GM18499 (cell line): ENCODE data around the gene BCO1.

Source experiments
- ATAC-seq: cut with Tn5 transposase; IDR thresholded peaks from one replicate; pipeline ENCODE4 v1.9.1; 2021; ENCODE audit warnings: moderate number of reproducible peaks; ENCODE audit not compliant: insufficient read depth, unreplicated experiment

Gene BCO1

DNA sequence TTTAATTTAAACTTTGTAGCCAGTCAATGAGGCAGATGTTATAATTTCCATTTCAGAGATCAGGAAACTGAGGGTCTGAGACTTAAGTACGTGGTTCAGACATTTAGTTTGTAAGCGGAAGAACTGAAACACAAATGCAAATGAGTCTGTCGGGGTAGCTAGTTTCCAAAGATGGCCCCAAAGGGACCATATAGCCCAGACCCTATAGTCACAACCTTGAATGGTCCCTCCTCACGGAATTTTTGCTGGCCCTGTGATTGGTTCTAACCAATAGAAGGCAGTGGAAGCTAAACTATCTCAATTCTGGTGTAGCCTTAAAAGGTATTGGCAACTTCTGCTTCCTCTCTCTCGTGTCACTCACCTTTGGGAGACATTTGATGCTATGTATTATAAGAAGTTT, 7.5 kb upstream of the BCO1 start:
- ATAC-seq: no peak

DNA sequence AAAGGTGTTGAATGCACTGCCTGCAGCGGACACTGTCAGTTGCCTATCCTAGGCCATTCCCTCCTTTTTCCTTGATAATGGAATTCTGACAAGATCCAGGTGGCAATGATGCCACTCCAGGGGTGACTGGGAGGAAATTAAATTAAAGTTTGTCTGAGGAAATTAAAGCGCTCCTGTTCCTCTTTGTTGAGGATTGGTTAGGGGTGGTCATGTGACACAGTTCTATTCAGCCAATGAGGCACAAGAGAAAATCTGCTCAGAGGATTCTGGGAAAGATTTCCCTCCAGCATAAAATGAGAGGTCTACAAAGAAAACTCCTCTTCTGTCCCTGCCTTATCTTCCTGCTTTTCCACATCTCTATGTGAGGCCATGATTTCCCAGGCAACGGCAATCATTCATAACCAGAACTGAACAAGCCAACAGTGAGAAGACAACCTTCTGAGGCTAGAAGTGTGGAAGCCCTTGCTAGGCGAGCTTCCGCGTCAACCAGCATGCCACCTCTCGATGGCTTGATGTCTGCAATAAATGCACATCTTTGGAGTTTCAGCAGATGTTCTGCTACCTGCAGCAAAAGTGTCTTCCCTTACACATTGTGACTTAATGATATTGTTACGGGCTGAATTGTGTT, 5.6 kb upstream of the BCO1 start:
- ATAC-seq: no peak

DNA sequence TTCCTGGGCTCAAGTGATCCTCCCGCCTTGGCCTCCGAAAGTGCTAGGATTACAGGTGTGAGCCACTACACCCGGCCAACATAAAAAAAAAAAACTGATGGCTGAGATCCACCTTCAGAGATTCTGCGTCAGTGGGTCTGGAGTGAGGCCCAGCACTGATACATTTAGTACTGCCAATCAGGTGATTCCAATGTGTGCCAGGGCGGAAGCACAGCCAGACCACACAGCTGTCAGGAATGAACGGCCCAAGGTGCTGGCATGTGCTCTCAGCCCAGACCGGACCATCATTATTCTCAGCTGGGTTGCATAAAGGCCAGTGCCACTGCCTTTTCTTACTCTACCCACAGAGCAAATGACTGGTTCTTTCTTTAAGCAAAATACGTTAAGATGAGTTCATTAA, 1.2 kb upstream of the BCO1 start:
- no peak for ATAC-seq

DNA sequence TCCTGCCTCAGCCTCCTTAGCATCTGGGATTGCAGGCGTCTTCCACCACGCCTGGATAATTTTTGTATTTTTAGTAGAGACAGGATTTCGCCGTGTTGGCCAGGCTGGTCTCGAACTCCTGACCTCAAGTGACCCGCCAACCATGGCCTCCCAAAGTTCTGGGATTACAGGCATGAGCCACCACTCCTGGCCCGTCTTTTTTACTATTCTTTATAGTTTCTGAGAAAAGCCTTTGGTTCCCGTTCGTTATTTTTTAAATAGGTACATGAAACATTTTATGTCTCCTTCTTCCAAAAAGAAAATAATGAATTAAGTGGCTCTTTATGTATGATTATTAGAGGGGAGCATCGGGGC, 570 bp upstream of the BCO1 start:
- no peak for ATAC-seq

DNA sequence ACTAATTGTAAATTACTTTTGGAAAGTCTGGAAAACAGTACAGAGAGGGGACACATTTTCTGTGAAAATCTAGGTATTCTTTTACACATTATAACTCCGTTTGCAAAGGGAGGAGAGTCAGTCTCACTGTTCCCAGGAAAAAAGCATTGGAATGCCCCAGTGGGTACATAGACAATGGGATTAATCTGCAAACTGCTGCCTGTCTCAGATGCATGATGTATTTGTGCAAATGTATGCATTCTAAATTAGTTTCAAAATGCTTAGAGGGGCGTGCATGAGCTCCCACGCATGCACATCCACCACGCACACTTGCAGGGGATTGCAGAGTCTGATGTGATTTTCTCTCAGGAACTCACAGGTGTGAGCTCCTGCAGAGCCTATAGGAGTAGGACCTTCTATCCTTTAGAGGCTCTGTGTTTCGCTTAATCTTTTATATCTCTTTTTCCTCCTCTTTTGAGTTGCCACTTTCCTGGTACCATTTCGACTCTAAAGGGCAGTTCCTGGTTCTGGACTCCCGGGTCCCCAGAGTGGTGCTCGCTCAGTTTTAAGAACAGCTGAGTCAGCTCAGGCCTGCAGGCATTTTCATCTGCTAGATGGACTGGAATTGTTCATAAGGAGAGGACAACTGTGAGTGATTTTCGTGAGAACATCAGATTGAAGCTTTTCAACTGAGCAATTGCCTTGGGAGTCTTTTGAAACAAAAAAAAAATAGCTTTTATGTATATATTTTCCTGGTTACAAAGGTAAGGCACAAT, 1.1 kb downstream of the BCO1 start:
- no peak for ATAC-seq

DNA sequence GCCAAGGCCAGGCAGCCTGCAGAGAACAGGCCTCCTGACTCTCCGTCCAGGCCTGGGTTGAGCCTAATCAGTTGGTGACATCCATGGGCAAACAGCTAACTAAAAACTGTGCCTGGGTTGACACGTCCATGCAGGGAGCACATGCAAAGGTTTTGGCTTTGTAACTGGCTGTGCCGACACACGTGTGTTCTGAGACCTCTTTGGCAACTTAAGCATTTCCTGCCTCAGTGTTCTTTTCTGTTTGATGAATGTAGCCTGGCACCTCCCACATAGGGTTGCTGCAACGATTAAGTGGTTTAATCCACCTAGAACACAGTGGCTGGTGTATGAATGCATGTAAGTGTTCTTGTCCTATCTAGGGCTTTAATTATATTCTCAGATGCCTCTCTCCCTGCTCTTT, 3.2 kb downstream of the BCO1 start:
- no peak for ATAC-seq

DNA sequence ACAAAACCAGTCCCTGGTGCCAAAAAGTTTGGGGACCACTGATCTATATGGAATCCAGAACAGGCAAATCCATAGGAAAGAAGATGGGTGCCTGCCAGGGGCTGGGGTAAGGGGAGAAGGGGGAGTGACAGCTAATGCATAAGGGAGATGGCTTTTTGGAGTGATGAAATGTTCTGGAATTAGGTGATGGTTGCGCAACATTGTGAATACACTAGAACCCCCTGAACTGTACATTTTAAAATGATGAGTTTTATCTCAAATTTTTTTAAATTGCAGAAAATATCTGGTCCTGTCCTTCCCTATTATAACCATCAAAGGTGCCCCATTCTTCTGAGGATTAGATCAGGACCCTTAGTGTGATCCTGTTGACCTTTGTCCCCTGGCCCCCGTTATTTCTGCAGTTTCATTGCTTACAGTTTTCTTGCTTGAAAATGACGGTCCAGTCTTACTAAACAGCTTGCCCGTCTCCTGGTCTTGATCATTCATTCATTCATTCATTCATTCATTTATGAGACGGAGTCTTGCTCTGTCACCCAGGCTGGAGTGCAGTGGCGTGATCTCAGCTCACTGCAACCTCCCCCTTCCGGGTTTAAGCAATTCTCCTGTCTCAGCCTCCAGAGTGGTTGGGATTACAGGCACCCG, 4.6 kb downstream of the BCO1 start:
- no peak for ATAC-seq

DNA sequence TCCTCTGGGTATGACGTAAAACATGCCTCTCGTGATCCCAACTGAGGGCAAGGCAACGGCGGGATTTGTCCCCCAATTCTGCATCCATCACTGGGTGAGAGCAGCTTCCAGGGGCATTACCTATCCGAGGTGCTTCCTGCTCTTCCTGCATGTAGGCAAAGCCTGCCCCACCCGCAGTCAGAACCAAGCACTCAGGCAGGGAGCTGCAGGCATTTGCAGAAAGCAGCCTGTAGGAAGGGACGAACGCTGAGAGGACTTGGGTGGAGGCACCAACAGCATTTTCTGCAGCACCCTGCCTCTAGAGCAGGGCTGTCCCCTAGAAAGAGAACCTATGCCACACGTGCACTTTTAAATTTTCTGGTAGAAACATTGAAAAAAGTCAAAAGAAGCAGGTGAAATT, 5.5 kb downstream of the BCO1 start:
- ATAC-seq: no peak

DNA sequence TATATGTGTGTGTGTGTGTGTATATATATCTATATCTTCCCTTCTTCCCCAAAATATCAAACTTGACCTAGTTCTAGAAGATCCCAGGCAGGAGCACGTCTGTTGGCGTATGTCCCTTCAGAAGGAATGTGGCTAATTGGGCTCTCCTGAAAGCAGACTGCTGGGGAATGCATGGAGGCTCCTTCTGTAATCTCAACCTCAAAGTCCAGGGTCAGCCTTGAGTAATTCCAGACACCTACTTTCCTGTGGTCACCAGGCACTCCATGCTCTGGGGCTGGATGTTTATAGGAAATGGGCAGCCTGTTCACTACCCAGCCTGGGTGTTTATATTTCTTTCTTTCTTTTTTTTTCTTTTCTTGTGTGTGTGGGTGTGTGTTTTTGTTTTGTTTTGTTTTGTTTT, 13.4 kb downstream of the BCO1 start:
- no peak for ATAC-seq

DNA sequence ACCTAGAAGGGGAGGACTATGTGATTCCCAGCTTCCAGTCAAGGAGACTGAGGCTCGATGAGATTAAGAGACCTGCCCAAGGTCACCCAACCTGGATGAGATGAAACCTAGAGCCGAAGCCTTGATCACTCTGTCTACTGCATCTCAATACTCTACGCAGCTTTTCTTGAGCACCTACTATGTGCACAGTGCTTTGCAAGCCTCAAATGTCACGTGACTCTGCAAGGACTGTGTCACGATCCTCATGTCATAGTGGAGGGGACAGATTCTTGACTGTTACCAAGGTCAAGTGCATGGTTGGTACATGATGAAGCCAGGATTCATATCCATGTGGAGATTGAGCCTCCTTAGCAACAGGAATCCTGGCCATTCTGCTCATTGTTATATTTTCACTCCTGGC, 14.7 kb downstream of the BCO1 start:
- no peak for ATAC-seq

DNA sequence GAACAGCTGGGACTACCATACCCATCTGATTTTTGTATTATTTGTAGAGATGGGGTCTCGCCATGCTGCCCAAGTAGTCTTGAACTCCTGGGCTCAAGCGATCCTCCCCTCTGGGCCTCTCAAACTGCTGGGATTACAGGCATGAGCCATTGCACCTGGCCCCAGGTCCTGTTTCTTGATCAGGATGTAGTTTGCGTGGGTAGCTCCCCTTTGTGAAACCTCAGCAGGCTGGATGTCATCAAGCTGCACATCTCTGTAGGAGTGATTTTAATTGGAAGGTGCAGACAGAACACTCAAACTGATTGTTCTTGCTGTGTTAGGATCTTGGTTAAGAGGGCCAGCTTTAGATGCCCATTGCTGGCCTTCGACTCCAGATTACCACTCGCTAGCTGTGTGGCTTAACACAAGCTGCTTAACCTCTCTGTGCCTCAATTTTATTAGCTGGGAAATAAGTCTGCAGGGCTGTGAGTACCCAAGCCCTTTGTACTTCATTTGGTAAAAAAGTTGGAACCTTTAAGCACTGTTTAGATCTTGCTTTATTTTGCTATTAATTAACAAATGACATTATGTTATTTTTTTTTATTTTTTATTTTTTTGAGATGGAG, 16.5 kb downstream of the BCO1 start:
- ATAC-seq: no peak

DNA sequence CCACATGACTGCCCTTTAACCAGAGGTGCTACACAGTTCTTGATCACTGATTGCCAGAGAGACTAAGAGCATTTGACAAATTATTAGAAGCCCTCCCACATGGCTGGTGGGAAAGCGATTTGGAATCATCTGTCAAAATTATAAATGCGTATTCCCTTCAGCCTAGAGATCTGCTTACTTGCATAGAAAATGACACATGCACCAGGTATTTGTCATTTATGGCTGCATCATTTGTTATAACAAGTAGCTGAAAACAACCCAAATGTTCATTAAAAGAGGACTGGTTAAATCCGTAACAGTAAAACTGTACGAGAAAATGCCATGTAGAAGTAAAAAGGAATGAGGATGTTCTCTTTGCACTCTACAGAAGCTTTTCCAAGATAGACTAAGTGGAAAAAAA, 21.4 kb downstream of the BCO1 start:
- no peak for ATAC-seq

DNA sequence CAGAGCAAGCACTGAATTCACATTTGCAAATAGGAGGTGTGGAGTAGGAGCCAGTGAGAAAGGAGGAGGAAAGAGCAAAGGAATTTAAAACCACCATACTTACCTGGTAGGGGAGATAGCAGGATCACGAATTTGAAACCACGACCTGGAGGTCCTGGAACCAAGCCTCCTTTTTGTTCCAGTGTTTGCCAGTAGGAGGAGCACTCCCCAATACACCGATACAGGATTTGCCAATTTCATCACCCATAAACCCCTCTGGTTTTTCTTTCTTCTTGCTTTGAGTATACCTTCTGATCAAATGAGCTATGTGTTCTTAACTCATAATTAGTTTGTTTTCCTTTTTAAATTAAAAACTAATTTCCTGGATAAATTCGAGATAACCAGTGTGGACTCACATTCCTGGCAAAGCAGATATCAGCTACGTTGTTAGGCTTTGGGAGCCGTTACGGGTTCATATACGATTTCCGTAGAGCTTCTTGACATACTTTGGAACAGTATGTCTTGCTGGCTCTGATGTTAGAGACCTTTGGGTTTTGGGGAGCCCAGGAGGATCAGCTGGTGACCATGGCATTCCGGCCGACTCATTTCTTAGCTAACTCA, 22.7 kb downstream of the BCO1 start:
- ATAC-seq: no peak

DNA sequence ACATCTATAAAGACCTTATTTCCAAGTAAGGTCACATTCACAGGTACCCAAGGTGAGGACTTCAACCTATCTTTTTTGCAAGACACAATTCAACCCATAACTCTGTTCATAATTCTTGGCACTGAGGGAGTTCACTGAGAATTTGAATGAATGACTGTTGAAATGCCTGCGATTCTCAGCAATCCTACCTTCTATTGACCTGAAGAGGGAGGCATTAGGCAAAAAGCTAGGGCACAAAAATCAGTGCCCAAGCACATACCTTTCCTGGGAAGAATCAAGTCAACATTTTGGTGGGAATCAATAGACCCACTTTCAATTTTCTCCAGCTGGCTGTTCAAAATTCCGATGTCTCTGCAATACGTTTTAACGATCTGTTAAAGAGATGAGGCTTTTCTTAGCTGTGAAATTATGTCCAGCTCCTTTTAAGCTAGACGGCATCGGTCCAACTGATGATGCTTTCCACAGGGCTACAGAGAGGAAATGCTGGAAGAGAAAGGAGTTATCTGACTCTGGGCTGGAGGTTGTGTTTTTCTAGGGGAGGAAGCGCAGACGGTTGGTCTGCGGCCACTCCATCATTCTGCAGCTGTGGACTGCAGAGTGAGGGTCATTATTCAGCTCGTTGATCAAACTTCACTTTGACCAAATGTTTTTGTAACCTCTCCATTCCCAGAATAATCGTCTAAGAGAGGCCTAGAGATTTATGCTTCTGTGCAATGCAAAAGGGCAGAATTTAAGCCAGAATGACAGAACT, 25.2 kb downstream of the BCO1 start:
- ATAC-seq: no peak

DNA sequence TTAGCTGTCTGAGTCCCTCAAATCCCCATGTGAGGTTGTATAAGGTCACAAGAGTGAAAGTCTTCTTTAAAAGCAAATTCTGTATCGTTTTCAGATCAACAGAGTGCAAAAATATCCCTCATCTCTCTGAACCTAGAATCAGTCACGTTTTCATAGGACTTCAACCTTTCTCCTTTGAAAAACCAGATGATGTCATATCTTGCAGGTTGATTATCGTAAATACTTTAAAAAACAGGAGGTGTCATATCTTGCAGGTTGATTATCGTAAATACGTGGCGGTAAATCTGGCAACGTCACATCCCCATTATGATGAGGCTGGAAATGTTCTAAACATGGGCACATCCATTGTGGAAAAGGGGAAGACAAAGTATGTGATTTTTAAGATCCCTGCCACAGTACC, 25.9 kb downstream of the BCO1 start:
- ATAC-seq: no peak

DNA sequence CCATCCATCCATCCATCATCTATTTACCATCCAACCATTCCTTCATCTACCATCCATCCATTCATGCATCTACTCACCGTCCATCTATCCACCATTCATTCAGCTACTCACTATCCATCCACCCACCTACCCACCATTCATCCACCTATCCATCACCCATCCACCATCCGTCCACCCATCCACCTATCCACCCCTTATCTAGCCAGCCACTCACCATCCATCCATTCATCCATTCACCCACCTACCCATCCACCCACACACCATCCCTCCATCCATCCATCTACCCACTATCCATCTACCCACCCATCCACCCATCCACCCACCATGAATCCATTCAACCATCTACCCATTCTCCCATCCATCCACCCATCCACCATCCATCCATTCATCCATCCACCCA, 26.6 kb downstream of the BCO1 start:
- no peak for ATAC-seq

DNA sequence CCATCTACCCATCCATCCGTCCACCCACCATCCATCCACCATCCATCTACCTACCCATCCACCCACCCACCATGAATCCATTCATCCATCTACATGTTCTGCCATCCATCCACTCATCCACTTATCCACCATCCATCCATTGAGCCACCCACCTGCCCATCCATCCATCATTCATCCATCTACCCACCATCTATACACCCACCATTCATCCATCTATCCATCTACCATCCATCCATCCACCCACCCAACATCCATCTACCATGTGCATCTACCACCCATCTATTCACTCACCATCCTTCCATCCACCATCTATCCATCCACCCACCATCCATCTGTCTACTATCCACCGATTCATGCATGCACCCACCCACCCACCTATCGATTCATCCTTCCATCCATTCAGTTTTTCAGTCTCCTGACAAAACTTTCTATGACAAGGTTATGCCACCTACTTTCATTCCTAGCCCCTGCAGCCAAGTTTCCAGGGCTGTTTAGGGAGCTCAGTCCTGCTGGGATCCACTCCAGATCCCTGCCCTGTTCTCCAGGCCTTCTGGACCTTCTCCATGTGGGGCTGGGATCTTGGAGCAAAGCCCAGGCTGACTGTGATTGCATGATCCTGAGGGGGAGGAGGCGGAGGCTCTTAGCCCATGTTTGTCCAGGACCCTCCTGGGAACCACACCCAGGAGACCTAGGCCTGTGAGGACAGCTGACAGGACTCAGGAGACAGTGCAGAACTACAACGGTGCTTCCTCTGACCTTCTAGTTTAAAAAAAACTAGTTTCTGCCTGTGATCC, 27.4 kb downstream of the BCO1 start:
- no peak for ATAC-seq

DNA sequence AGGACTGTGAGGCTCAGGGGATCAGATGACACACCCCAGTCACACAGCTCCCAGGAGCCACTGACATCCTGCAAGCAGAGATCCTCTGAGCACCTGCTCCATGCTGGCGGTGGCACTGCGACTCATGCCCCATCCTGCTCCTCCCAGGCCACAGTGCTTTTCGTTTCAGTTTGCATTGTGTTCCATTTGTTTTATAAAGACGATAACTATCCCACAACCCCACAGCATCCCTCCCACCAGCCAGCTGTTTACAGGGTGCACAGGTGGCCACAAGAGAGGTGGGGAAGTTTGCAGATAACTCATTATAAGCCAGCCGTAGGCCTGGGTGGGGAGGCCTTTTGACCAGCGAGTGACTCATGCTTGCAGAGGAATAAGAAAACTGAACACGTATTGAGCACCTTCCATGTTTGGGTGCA, 28.2 kb downstream of the BCO1 start:
- no peak for ATAC-seq

DNA sequence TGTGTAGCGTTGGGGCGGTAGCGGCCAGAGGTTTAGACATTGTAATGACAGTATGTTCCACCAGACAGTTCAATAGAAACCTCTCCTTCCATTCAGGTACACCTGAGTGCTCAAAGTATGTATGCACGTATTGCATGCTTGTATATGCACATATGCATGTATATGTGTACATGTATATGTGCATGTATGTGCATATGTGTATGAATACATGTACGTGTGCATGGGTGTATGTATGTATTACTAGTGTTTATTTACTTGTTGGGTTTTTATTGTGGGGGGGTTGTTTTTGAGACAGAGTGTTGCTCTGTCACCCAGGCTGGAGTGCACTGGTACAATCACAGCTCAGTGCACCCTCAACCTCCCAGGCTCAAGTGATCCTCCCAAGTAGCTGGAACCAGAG, 30.0 kb downstream of the BCO1 start:
- no peak for ATAC-seq
